Measurements from ENCODE around the gene AKT2. TPM values are rescaled to one million over a fixed set of nuclear protein-coding genes. Genes with fewer than 3 reads are reported as not detected.

Gene AKT2
- total RNA-seq, 1 donor from 2014 or later = 103 TPM

DNA sequence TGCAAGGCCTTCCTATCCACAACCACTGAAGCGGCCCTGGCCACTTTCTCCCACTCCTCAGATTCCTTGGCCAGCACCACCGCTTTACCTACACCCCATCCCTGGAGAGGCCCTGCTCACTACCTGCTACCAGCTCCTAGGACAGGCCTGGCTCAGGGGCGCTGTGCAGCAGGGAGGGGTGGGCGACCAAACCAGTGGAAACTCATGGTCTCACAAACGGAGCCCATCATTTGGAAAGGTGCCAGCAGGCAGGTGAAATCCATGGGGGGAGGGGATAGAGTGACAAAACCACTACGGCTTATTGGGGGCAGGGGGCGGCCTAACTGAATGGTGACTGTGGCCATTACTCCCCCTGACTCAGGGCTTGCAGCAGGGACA is 35.4 kb upstream of the AKT2 start:
- intact Hi-C loops (cut with DNase I) = no loop called here
- Histone ChIP-seq H3K36me3 (peaks cover 52% of the 10 kb centered on the region), H3K27me3 (no peaks in the 10 kb centered on the region), H3K9me3 (no peaks in the 10 kb centered on the region), H3K27ac (no peak overlapping the region), H3K4me3 (no peak overlapping the region), H3K4me1 (no peaks in the 10 kb centered on the region)
- TF ChIP-seq, protein P1, sequence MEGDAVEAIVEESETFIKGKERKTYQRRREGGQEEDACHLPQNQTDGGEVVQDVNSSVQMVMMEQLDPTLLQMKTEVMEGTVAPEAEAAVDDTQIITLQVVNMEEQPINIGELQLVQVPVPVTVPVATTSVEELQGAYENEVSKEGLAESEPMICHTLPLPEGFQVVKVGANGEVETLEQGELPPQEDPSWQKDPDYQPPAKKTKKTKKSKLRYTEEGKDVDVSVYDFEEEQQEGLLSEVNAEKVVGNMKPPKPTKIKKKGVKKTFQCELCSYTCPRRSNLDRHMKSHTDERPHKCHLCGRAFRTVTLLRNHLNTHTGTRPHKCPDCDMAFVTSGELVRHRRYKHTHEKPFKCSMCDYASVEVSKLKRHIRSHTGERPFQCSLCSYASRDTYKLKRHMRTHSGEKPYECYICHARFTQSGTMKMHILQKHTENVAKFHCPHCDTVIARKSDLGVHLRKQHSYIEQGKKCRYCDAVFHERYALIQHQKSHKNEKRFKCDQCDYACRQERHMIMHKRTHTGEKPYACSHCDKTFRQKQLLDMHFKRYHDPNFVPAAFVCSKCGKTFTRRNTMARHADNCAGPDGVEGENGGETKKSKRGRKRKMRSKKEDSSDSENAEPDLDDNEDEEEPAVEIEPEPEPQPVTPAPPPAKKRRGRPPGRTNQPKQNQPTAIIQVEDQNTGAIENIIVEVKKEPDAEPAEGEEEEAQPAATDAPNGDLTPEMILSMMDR (IDR thresholded peaks at IDR 0.05) = no peak
- no peak for ATAC-seq
- DNase-seq = peak; percentile 33

DNA sequence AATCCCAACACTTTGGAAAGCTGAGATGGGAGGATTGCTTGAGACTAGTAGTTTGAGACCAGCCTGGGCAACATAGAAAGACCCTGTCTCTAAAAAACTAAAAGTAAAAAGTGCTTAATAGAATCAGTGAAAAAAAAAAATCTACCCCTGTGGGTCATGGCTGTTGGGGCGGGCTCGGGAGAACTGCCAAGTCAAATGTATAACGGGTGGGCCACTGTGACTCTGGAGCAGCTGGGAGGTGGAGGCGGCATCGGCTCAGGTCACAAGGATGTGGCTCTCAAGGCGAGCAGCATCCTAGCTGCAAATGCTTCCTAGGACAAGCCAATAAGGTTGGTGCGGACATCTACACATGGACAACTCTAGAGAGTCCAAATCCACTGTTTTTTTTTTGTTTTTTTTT is 32.2 kb upstream of the AKT2 start:
- DNase-seq = peak; percentile 12
- Histone ChIP-seq H3K36me3 (peaks cover 20% of the 10 kb centered on the region), H3K27me3 (no peaks in the 10 kb centered on the region), H3K9me3 (no peaks in the 10 kb centered on the region), H3K4me1 (no peaks in the 10 kb centered on the region), H3K27ac (no peak overlapping the region), H3K4me3 (no peak overlapping the region)
- intact Hi-C loops (cut with DNase I) = no loop called here
- no peak for ATAC-seq
- TF ChIP-seq, protein P1 (IDR thresholded peaks at IDR 0.05) = no peak

DNA sequence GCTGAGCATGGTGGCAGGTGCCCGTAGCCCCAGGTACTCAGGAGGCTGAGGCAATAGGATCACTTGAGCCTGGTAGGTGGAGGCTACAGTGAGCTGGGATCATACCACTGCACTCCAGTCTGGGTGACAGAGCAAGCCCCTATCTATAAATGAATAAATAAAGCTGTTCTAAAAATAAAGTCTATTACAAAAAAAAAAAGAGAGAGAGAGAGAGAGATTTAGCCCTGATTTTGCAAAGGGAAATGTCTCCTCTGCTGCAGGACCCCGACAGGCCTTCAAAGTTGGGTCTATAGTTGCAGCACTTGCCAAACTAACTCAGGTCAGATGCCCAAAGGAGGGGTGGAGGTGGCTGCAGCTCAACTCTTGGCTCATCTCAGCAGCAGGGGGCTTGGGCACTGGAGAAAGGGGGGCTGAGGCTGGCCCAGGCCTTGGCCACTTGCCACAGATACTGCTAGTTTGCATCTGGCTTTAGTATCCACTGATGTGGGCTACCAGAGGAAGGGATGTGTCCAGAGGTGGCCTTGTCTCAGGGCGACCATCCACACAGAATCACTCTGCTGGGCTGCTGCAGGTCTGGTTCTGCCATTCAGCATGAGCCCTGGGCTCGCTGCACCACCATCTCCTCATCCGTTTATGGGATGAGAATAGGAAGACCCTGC is 30.8 kb upstream of the AKT2 start:
- TF ChIP-seq, protein P1 (IDR thresholded peaks at IDR 0.05) = no peak
- Histone ChIP-seq H3K27me3 (no peaks in the 10 kb centered on the region), H3K4me3 (no peak overlapping the region), H3K9me3 (no peaks in the 10 kb centered on the region), H3K27ac (no peak overlapping the region), H3K4me1 (no peaks in the 10 kb centered on the region), H3K36me3 (peaks cover 6% of the 10 kb centered on the region)
- intact Hi-C loops (cut with DNase I) = no loop called here
- peak; percentile 54 for DNase-seq
- ATAC-seq = no peak

DNA sequence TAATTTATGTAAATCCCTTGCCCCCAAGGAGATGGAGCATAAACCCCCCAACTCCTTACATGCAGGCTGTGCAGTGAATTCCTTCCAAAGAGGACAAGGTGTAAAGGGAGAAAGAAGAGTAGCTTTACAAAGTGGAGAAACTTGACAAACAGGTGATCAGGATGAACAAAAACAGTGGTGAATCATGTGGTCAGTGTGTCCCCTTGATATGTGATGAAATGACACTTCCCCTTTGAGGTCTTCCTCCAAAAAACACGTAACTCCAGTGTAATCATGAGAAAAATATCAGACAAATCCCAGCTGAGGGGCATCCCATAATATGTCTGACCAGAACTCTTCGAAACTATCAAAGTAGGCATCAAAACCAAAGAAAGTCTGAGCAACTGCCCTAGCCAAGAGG is 29.5 kb upstream of the AKT2 start:
- no peaks in the 10 kb centered on the region for H3K9me3 ChIP-seq
- no peak overlapping the region for H3K4me3 ChIP-seq
- no peak for DNase-seq
- H3K27me3 ChIP-seq = no peaks in the 10 kb centered on the region
- no peaks in the 10 kb centered on the region for H3K4me1 ChIP-seq
- no peak overlapping the region for H3K27ac ChIP-seq
- intact Hi-C loops (cut with DNase I) = no loop called here
- TF ChIP-seq, protein P1 (IDR thresholded peaks at IDR 0.05) = no peak
- no peak for ATAC-seq
- no peaks in the 10 kb centered on the region for H3K36me3 ChIP-seq

DNA sequence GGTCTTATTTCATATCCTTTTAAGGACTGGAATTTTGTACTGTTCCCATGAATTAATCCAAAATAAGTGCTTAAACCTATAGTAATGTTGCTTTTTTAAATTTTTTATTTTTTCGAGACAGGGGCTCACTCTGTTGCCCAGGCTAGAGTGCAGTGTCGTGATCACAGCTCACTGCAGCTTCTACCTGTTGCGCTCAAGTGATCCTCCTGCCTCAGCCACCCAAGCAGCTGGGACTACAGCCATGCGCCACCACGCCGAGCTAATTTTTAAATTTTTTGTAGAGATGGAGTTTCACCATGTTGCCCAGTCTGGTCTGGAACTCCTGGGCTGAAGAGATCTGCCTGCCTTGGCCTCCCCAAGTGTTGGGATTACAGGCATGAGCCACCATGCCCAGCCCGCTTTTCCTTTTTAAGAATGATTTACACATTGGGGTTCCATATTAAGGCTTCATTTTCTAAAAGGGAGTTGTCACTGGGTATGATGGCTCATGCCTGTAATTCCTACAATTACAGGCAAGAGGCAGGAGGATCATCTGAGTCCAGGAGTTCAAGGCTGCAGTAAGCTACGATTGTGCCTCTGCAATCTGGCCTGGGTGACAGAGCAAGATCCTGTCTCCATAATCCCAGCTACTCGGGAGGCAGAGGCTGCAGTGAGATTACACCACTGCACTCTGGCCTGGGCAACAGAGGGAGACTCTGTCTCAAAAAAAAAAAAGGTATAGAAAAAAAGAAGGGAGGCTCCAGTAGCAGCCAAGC is 28.3 kb upstream of the AKT2 start:
- ATAC-seq = no peak
- intact Hi-C loops (cut with DNase I) = no loop called here

More for the DNA sequence above, 28.3 kb upstream of the AKT2 start:
- DNase-seq = no peak
- Histone ChIP-seq H3K4me3 (no peak overlapping the region), H3K36me3 (no peaks in the 10 kb centered on the region), H3K4me1 (no peaks in the 10 kb centered on the region), H3K27me3 (no peaks in the 10 kb centered on the region), H3K9me3 (no peaks in the 10 kb centered on the region), H3K27ac (no peak overlapping the region)
- TF ChIP-seq, protein P1 (IDR thresholded peaks at IDR 0.05) = no peak
